GM10248 (cell line): ENCODE data around the gene RASA4.
"Not testable (repeated sequence)": the region's sequence is repeated elsewhere in the genome, so short reads cannot be mapped to it uniquely, and the experiment has no call there.

Experiments
- CTCF ChIA-PET: fragments of 300-600 bp; sonication (Branson Sonifier 250); formaldehyde crosslinking; extraction: SDS; loops from one replicate; lab custom pipeline; 2021; ENCODE audit warnings: antibody characterized with exemption; lab: Yijun Ruan, JAX
- POLR2A ChIA-PET: fragments of 350-650 bp; sonication (Branson Sonifier 250); formaldehyde crosslinking; extraction: SDS; loops from one replicate; lab custom pipeline; 2020; ENCODE audit warnings: antibody characterized with exemption; lab: Yijun Ruan, JAX
- DNase-seq: peaks from one replicate; pipeline ENCODE4 v3.0.0; 2012; ENCODE audit errors: extremely low spot score
- CTCF ChIP-seq: IDR thresholded peaks from 2 replicates; pipeline ENCODE4 v1.5.1; 2012; ENCODE audit warnings: mild to moderate bottlenecking, low read depth; ENCODE audit errors: extremely low read depth, missing control alignments, control extremely low read depth

The RASA4 gene

GRCh38 chr7:102572261-102573239 is 44.0 kb downstream of the RASA4 start, which contains the start of gene POLR2J3:
POLR2J3 (minus strand) TSS chr7:102572583; CDS start chr7:102572521, 62 bp downstream.
- DNase-seq, CTCF ChIA-PET: not testable (repeated sequence)

GRCh38 chr7:102568620-102569019 is 47.9 kb downstream of the RASA4 start:
- POLR2A ChIA-PET, CTCF ChIA-PET, DNase-seq: not testable (repeated sequence)

More at GRCh38 chr7:102572261-102573239, 44.0 kb downstream of the RASA4 start, which contains the start of gene POLR2J3:
- peak; percentile 46 for TF ChIP-seq CTCF
- POLR2A ChIA-PET: not testable (repeated sequence)

- CTCF ChIA-PET, DNase-seq, POLR2A ChIA-PET: not testable (repeated sequence)
These were observed 65.6 kb downstream of the RASA4 start, which contains the start of gene SPDYE2 for GRCh38 chr7:102550808-102551422. SPDYE2 (plus strand) TSS chr7:102551226; CDS start chr7:102553256, 2,030 bp downstream.

- DNase-seq, CTCF ChIA-PET, POLR2A ChIA-PET: not testable (repeated sequence)
These were observed 70.2 kb downstream of the RASA4 start for GRCh38 chr7:102546353-102546752.

GRCh38 chr7:102545288-102545687 is 71.3 kb downstream of the RASA4 start:
- CTCF ChIA-PET, POLR2A ChIA-PET, DNase-seq: not testable (repeated sequence)

- CTCF ChIA-PET, DNase-seq, POLR2A ChIA-PET: not testable (repeated sequence)
These were observed 72.2 kb downstream of the RASA4 start for GRCh38 chr7:102544372-102544771.

GRCh38 chr7:102543596-102543995 is 73.0 kb downstream of the RASA4 start, which contains the start of gene UPK3BL2:
UPK3BL2 (minus strand) TSS chr7:102543696; CDS start chr7:102543636, 60 bp downstream.
- POLR2A ChIA-PET, CTCF ChIA-PET, DNase-seq: not testable (repeated sequence)

GRCh38 chr7:102542771-102543170 is 73.8 kb downstream of the RASA4 start:
- CTCF ChIA-PET, POLR2A ChIA-PET: not testable (repeated sequence)

GRCh38 chr7:102542083-102542482 is 74.5 kb downstream of the RASA4 start:
- POLR2A ChIA-PET, CTCF ChIA-PET, DNase-seq: not testable (repeated sequence)

More at GRCh38 chr7:102542771-102543170, 73.8 kb downstream of the RASA4 start:
- DNase-seq: not testable (repeated sequence)

- CTCF ChIA-PET, POLR2A ChIA-PET, DNase-seq: not testable (repeated sequence)
These were observed 76.0 kb downstream of the RASA4 start for GRCh38 chr7:102540604-102541003.

- CTCF ChIA-PET, POLR2A ChIA-PET, DNase-seq: not testable (repeated sequence)
These were observed 81.4 kb downstream of the RASA4 start for GRCh38 chr7:102535062-102535615.

GRCh38 chr7:102532127-102532526 is 84.4 kb downstream of the RASA4 start:
- DNase-seq, POLR2A ChIA-PET, CTCF ChIA-PET: not testable (repeated sequence)

GRCh38 chr7:102531583-102531982 is 85.0 kb downstream of the RASA4 start:
- CTCF ChIA-PET, DNase-seq, POLR2A ChIA-PET: not testable (repeated sequence)

- CTCF ChIA-PET, POLR2A ChIA-PET, DNase-seq: not testable (repeated sequence)
These were observed 88.4 kb downstream of the RASA4 start for GRCh38 chr7:102527822-102528793.

GRCh38 chr7:102527182-102527581 is 89.4 kb downstream of the RASA4 start:
- DNase-seq, CTCF ChIA-PET, POLR2A ChIA-PET: not testable (repeated sequence)
